ENCODE data around the gene COL7A1. TPM values are rescaled to one million over a fixed set of nuclear protein-coding genes. Genes with fewer than 3 reads are reported as not detected.

COL7A1 gene
- total RNA-seq, 4 donors from 2014 or later, result 159 to 393 (median 199) TPM

GRCh38 chr3:48528754-48529153 lies 66.4 kb downstream of the COL7A1 start:
- TF ChIP-seq POLR2A (IDR thresholded peaks at IDR 0.05), result no peak
- no peak for TF ChIP-seq CTCF (IDR thresholded peaks at IDR 0.05)
- no peak for DNase-seq (ENCODE audit: low spot score in 2 of 2)
- WGBS, 2 donors, result 79 to 83% methylated on average over 3 of the region's 3 CpGs
- intact Hi-C loops (cut with DNase I; ENCODE audit: low total_unique reads), result no loop called here
- no peak overlapping the region for H3K4me3 ChIP-seq (ENCODE audit: low read depth, poor library complexity, severe bottlenecking)

- intact Hi-C loops (cut with DNase I; ENCODE audit: low total_unique reads), result no loop called here
- 90 to 93% methylated on average over 9 of the region's 9 CpGs for WGBS, 2 donors
- no peak for TF ChIP-seq POLR2A (IDR thresholded peaks at IDR 0.05)
- no peak for TF ChIP-seq CTCF (IDR thresholded peaks at IDR 0.05)
Observed at GRCh38 chr3:48528048-48528447, 67.1 kb downstream of the COL7A1 start.

GRCh38 chr3:48524970-48525369 lies 70.2 kb downstream of the COL7A1 start:
- 93 to 95% methylated on average over 9 of the region's 9 CpGs for WGBS, 2 donors
- no peak for DNase-seq (ENCODE audit: low spot score in 2 of 2)
- no peak overlapping the region for H3K4me3 ChIP-seq (ENCODE audit: low read depth, poor library complexity, severe bottlenecking)
- intact Hi-C loops (cut with DNase I; ENCODE audit: low total_unique reads), result no loop called here
- TF ChIP-seq POLR2A (IDR thresholded peaks at IDR 0.05), result no peak
- no peak for TF ChIP-seq CTCF (IDR thresholded peaks at IDR 0.05)

More at GRCh38 chr3:48528048-48528447, 67.1 kb downstream of the COL7A1 start:
- no peak overlapping the region for H3K4me3 ChIP-seq (ENCODE audit: low read depth, poor library complexity, severe bottlenecking)
- DNase-seq (ENCODE audit: low spot score in 2 of 2), result no peak

- DNase-seq (ENCODE audit: low spot score in 2 of 2), result no peak
- WGBS, 2 donors, result 70 to 71% methylated on average over 2 to 6 of the region's 6 CpGs
- intact Hi-C loops (cut with DNase I; ENCODE audit: low total_unique reads), result no loop called here
- H3K4me3 ChIP-seq (ENCODE audit: low read depth, poor library complexity, severe bottlenecking), result no peak overlapping the region
- TF ChIP-seq POLR2A (IDR thresholded peaks at IDR 0.05) (no peak), CTCF (IDR thresholded peaks at IDR 0.05) (no peak)
Observed at GRCh38 chr3:48521635-48522034, 73.5 kb downstream of the COL7A1 start.

GRCh38 chr3:48519277-48519643 lies 75.9 kb downstream of the COL7A1 start:
- no peak overlapping the region for H3K4me3 ChIP-seq (ENCODE audit: low read depth, poor library complexity, severe bottlenecking)
- WGBS, 2 donors, result 86 to 91% methylated on average over 7 to 8 of the region's 9 CpGs
- TF ChIP-seq CTCF (IDR thresholded peaks at IDR 0.05), result no peak
- intact Hi-C loops (cut with DNase I; ENCODE audit: low total_unique reads), result no loop called here
- no peak for DNase-seq (ENCODE audit: low spot score in 2 of 2)

GRCh38 chr3:48518638-48519276 lies 76.4 kb downstream of the COL7A1 start:
- no peak for TF ChIP-seq CTCF (IDR thresholded peaks at IDR 0.05)
- no peak for TF ChIP-seq POLR2A (IDR thresholded peaks at IDR 0.05)
- intact Hi-C loops (cut with DNase I; ENCODE audit: low total_unique reads), result no loop called here
- H3K4me3 ChIP-seq (ENCODE audit: low read depth, poor library complexity, severe bottlenecking), result no peak overlapping the region
- no peak for DNase-seq (ENCODE audit: low spot score in 2 of 2)
- WGBS, 2 donors, result 77% methylated on average over 9 to 12 of the region's 12 CpGs
